SK-N-SH (cell line): ENCODE data around the gene CLEC16A. TPM values are rescaled to one million over a fixed set of nuclear protein-coding genes. Genes with fewer than 3 reads are reported as not detected.

Experiments used
- CTCF ChIA-PET: fragments of 300-600, 350-600 bp; formaldehyde crosslinking; extraction: SDS; loops from one replicate; lab custom pipeline; 2021; lab: Yijun Ruan, JAX
- POLR2A ChIA-PET: fragments of 350-600 bp; sonication (Branson Sonifier 250); formaldehyde crosslinking; extraction: SDS; loops from one replicate; lab custom pipeline; 2020; ENCODE audit warnings: antibody characterized with exemption, inconsistent platforms; lab: Yijun Ruan, JAX
- DNase-seq: peaks from one replicate; pipeline ENCODE4 v3.0.0; 2012
- H2AFZ ChIP-seq: fragments of 200-600 bp; sonication (generic); 2 replicates; pipeline ENCODE4 v1.8.1; 2016; ENCODE audit warnings: antibody characterized with exemption, mild to moderate bottlenecking, low read depth
- H3F3A ChIP-seq: fragments of 200-600 bp; sonication (generic); replicated peaks from 2 replicates; pipeline ENCODE3; 2016; ENCODE audit warnings: antibody characterized with exemption, mild to moderate bottlenecking; ENCODE audit not compliant: insufficient read depth
- H3K27ac ChIP-seq, 2 experiments: fragments of 200-500 bp in 1 of 2; fragments of 200-600 bp in 1 of 2; sonication (Bioruptor generic) in 1 of 2; sonication (generic), shearing (Covaris generic) in 1 of 2; 2 replicates each; pipeline versions ENCODE4 v1.5.1 to v1.6.1; 2014 to 2016; ENCODE audit warnings: low read depth in 2 of 2, inconsistent platforms in 1 of 2, low read length in 1 of 2, mild to moderate bottlenecking in 1 of 2, mixed read lengths in 1 of 2
- H3K27me3 ChIP-seq: fragments of 200-600 bp; sonication (generic), shearing (Covaris generic); 2 replicates; pipeline ENCODE4 v1.6.1; 2016; ENCODE audit warnings: mixed run types; ENCODE audit not compliant: insufficient read depth
- H3K36me3 ChIP-seq, 2 experiments: fragments of 200-500 bp in 1 of 2; fragments of 200-600 bp in 1 of 2; sonication (Bioruptor generic) in 1 of 2; sonication (generic) in 1 of 2; replicated peaks in 1 of 2; 2 replicates each; pipeline versions ENCODE3 to v1.5.1; 2014 to 2016; ENCODE audit warnings: low read length in 1 of 2, mild to moderate bottlenecking in 1 of 2; ENCODE audit not compliant: insufficient read depth in 2 of 2, control insufficient read depth in 1 of 2
- H3K4me1 ChIP-seq, 2 experiments: fragments of 200-500 bp in 1 of 2; fragments of 200-600 bp in 1 of 2; sonication (Bioruptor generic) in 1 of 2; sonication (generic), shearing (Covaris generic) in 1 of 2; 2 replicates each; pipeline versions ENCODE4 v1.5.1 to v1.6.1; 2014 to 2016; ENCODE audit warnings: low read depth in 1 of 2, low read length in 1 of 2, mixed run types in 1 of 2; ENCODE audit not compliant: insufficient read depth in 2 of 2, control insufficient read depth in 1 of 2
- H3K4me2 ChIP-seq: fragments of 200-600 bp; sonication (generic), shearing (Covaris generic); 2 replicates; pipeline ENCODE4 v1.6.1; 2017; ENCODE audit warnings: mixed run types
- H3K4me3 ChIP-seq, 2 experiments: fragments of 200-500 bp in 1 of 2; fragments of 200-600 bp in 1 of 2; sonication (Bioruptor generic) in 1 of 2; sonication (generic), shearing (Covaris generic) in 1 of 2; 2 replicates each; pipeline versions ENCODE4 v1.5.1 to v1.8.1; 2014 to 2016; ENCODE audit warnings: low read depth in 2 of 2, inconsistent platforms in 1 of 2, low read length in 1 of 2, mild to moderate bottlenecking in 1 of 2, mixed read lengths in 1 of 2, moderate library complexity in 1 of 2
- H3K79me2 ChIP-seq: fragments of 200-600 bp; sonication (generic); 2 replicates; pipeline ENCODE4 v1.8.1; 2017; ENCODE audit warnings: mild to moderate bottlenecking; ENCODE audit not compliant: insufficient read depth
- H3K9ac ChIP-seq: fragments of 200-600 bp; sonication (generic); 2 replicates; pipeline ENCODE4 v1.6.1; 2017; ENCODE audit warnings: mixed run types
- H3K9me2 ChIP-seq: fragments of 200-600 bp; sonication (generic); 2 replicates; pipeline ENCODE4 v1.6.1; 2017; ENCODE audit warnings: mixed run types
- H3K9me3 ChIP-seq: fragments of 200-600 bp; sonication (generic); 2 replicates; pipeline ENCODE4 v1.6.1; 2017; ENCODE audit warnings: mixed run types, mild to moderate bottlenecking, moderate library complexity
- H4K20me1 ChIP-seq: fragments of 200-600 bp; sonication (generic); 2 replicates; pipeline ENCODE4 v1.6.1; 2017; ENCODE audit warnings: mild to moderate bottlenecking, mixed run types; ENCODE audit not compliant: insufficient read depth
- CHD2 ChIP-seq: fragments of 150-350 bp; IDR thresholded peaks from 2 replicates; pipeline ENCODE4 v1.6.1; 2018; ENCODE audit warnings: low read length; ENCODE audit not compliant: partially characterized antibody
- FOSL2 ChIP-seq: IDR thresholded peaks from 2 replicates; pipeline ENCODE4 v1.4.0; 2012; ENCODE audit warnings: low read depth, mild to moderate bottlenecking, moderate library complexity, borderline replicate concordance
- GATA2 ChIP-seq: sonication (generic); formaldehyde crosslinking; IDR thresholded peaks from 2 replicates; pipeline ENCODE4 v1.5.0; 2020; ENCODE audit warnings: mild to moderate bottlenecking, missing genetic modification reagents
- JUND ChIP-seq: IDR thresholded peaks from 2 replicates; pipeline ENCODE4 v1.4.0; 2012
- NFIC ChIP-seq: IDR thresholded peaks from 2 replicates; pipeline ENCODE4 v1.4.0; 2012; ENCODE audit warnings: borderline replicate concordance
- NRF1 ChIP-seq: IDR thresholded peaks from 2 replicates; pipeline ENCODE4 v1.6.1; 2012; ENCODE audit warnings: low read depth, mild to moderate bottlenecking, low read length
- RCOR1 ChIP-seq: fragments of 150-350 bp; IDR thresholded peaks from 2 replicates; pipeline ENCODE4 v1.6.1; 2017; ENCODE audit warnings: antibody characterized with exemption, low read length
- REST ChIP-seq: IDR thresholded peaks from 2 replicates; pipeline ENCODE4 v1.6.1; 2012; ENCODE audit warnings: mild to moderate bottlenecking, low read depth, low read length, moderate library complexity
- RFX5 ChIP-seq: IDR thresholded peaks from 2 replicates; pipeline ENCODE4 v1.6.1; 2012; ENCODE audit warnings: mild to moderate bottlenecking, improper control_type of control experiment, low read length
- TAF1 ChIP-seq: IDR thresholded peaks from 2 replicates; pipeline ENCODE4 v1.6.1; 2012; ENCODE audit warnings: low read depth, mild to moderate bottlenecking, low read length, moderate library complexity, borderline replicate concordance
- YY1 ChIP-seq: IDR thresholded peaks from 2 replicates; pipeline ENCODE4 v1.4.0; 2012; ENCODE audit warnings: low read depth, mild to moderate bottlenecking
- ZBTB33 ChIP-seq: IDR thresholded peaks from 2 replicates; pipeline ENCODE4 v1.4.0; 2012; ENCODE audit warnings: low read depth, borderline replicate concordance
- WGBS: methylation state at CpG from one replicate; pipeline ENCODE4 v1.1.6; 2017; ENCODE audit warnings: low lambda C conversion rate; 5-methylcytosine and 5-hydroxymethylcytosine counted together
- polyA plus RNA-seq, 3 experiments: library from polyadenylated mRNA; depleted of rRNA; stranded (reverse); fragments of >200 nt; gene quantifications; 2 replicates each; pipeline ENCODE4 v1.2.3, GENCODE V29; 2012

The CLEC16A gene
- polyA plus RNA-seq, 1 of the 3 experiments (the other 2 are of a cell fraction): 13.7 TPM

DNA sequence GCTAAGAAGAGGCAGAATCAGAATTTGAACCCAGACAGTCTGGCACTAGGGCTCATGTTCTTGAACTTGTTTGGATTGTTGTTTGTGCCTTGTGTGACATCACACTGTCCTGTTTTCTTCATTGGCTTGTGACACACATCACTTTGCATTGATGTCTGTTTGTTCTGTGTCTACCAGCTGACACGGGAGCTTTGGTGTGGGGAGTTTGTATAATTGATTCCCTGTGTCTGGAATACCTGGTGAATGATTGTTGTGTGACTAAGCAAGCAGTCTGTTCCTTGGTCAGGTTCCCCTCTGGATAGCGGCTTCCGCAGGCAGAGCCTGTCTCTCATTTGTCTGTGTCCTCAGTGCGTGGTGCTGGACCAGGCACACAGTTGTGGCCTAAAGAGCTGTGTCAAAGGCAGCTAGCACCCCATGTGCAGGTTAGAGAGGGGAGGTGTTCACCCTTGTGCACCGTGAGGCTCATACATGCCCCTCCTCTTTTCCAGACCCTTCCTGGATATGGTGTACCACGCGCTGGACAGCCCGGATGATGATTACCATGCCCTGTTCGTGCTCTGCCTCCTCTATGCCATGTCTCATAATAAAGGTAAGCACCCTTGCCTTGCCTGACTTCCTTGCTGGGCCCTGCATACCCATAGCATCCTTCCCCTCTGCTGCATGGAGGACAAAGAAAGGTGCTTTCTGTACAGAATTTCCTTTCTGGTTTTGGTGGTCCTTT lies 80.1 kb downstream of the CLEC16A start:
- Histone ChIP-seq H3K79me2 (no peaks in the 10 kb centered on the region), H2AFZ (no peak overlapping the region), H3F3A (no peaks in the 10 kb centered on the region), H3K9me3 (peaks cover 6% of the 10 kb centered on the region; the same call in 1 of the 2 replicates), H3K9me2 (no peaks in the 10 kb centered on the region), H4K20me1 (no peaks in the 10 kb centered on the region), H3K4me1 (peaks cover 0 to 16% of the 10 kb centered on the region in 2 experiments; a peak in 2 of 4 replicates), H3K36me3 (peaks cover 33 to 50% of the 10 kb centered on the region in 2 experiments), H3K27me3 (no peaks in the 10 kb centered on the region), H3K4me3 (no peak overlapping the region), H3K27ac (no peak overlapping the region), H3K9ac (no peak overlapping the region), H3K4me2 (no peak overlapping the region)
- DNase-seq: no peak
- 88% methylated on average over 6 of the region's 9 CpGs for WGBS
- CTCF ChIA-PET: interaction anchor here (1.0 kb wide), 1 partner anchor 12 kb away, joined by 3 read pairs; no protein-coding TSS in a partner anchor
- TF ChIP-seq CHD2 (no peak), RFX5 (no peak), NRF1 (no peak), REST (no peak), TAF1 (no peak), GATA2 (CRISPR knock-in tag) (no peak), JUND (no peak), RCOR1 (no peak), NFIC (no peak), YY1 (no peak), FOSL2 (no peak), ZBTB33 (no peak)
- POLR2A ChIA-PET: no interaction called here
